ENCODE measurements around the gene USP43.
"Not testable (repeated sequence)": the region's sequence is repeated elsewhere in the genome, so short reads cannot be mapped to it uniquely, and the experiment has no call there.

The USP43 gene

GRCh38 chr17:9644910-9645751 is at the start of gene USP43:
Gene USP43, plus strand, starts transcription at chr17:9645517. Its CDS starts 116 bp downstream, at chr17:9645633.
- no peak for DNase-seq (ENCODE audit: low spot score)

GRCh38 chr17:9597638-9598037 is 47.7 kb upstream of the USP43 start:
- DNase-seq (ENCODE audit: low spot score): not testable (repeated sequence)

- DNase-seq (ENCODE audit: low spot score): no peak
These were observed 46.7 kb upstream of the USP43 start for GRCh38 chr17:9598661-9599060.

GRCh38 chr17:9604583-9604982 is 40.7 kb upstream of the USP43 start:
- DNase-seq (ENCODE audit: low spot score): not testable (repeated sequence)

- no peak for DNase-seq (ENCODE audit: low spot score)
These were observed 38.9 kb upstream of the USP43 start for GRCh38 chr17:9606453-9606852.

- DNase-seq (ENCODE audit: low spot score): not testable (repeated sequence)
These were observed 38.3 kb upstream of the USP43 start for GRCh38 chr17:9607058-9607457.

- DNase-seq (ENCODE audit: low spot score): no peak
These were observed 33.8 kb upstream of the USP43 start for GRCh38 chr17:9611557-9611956.

GRCh38 chr17:9612006-9612405 is 33.3 kb upstream of the USP43 start:
- DNase-seq (ENCODE audit: low spot score): no peak

GRCh38 chr17:9615486-9615885 is 29.8 kb upstream of the USP43 start:
- DNase-seq (ENCODE audit: low spot score): no peak

GRCh38 chr17:9622961-9623360 is 22.4 kb upstream of the USP43 start:
- no peak for DNase-seq (ENCODE audit: low spot score)

- DNase-seq (ENCODE audit: low spot score): no peak
These were observed 16.8 kb upstream of the USP43 start for GRCh38 chr17:9628509-9628908.

GRCh38 chr17:9632741-9633140 is 12.6 kb upstream of the USP43 start:
- no peak for DNase-seq (ENCODE audit: low spot score)

GRCh38 chr17:9635340-9635739 is 10.0 kb upstream of the USP43 start:
- DNase-seq (ENCODE audit: low spot score): no peak

- no peak for DNase-seq (ENCODE audit: low spot score)
These were observed 8.8 kb upstream of the USP43 start for GRCh38 chr17:9636501-9636900.

GRCh38 chr17:9640388-9640787 is 4.9 kb upstream of the USP43 start:
- not testable (repeated sequence) for DNase-seq (ENCODE audit: low spot score)

- DNase-seq (ENCODE audit: low spot score): no peak
These were observed 1.7 kb upstream of the USP43 start for GRCh38 chr17:9643611-9644010.

GRCh38 chr17:9645851-9646545 is 681 bp downstream of the USP43 start:
- no peak for DNase-seq (ENCODE audit: low spot score)

GRCh38 chr17:9646546-9646885 is 1.2 kb downstream of the USP43 start:
- DNase-seq (ENCODE audit: low spot score): no peak

GRCh38 chr17:9647014-9647413 is 1.7 kb downstream of the USP43 start:
- no peak for DNase-seq (ENCODE audit: low spot score)

GRCh38 chr17:9648521-9649110 is 3.3 kb downstream of the USP43 start:
- no peak for DNase-seq (ENCODE audit: low spot score)

GRCh38 chr17:9658593-9659211 is 13.4 kb downstream of the USP43 start:
- no peak for DNase-seq (ENCODE audit: low spot score)

- no peak for DNase-seq (ENCODE audit: low spot score)
These were observed 15.7 kb downstream of the USP43 start for GRCh38 chr17:9661027-9661426.

- DNase-seq (ENCODE audit: low spot score): not testable (repeated sequence)
These were observed 18.2 kb downstream of the USP43 start for GRCh38 chr17:9663511-9663910.
